ENCODE measurements around the gene KCNK4. TPM values are rescaled to one million over a fixed set of nuclear protein-coding genes. Genes with fewer than 3 reads are reported as not detected.

KCNK4 gene
- total RNA-seq, result not detected

DNA sequence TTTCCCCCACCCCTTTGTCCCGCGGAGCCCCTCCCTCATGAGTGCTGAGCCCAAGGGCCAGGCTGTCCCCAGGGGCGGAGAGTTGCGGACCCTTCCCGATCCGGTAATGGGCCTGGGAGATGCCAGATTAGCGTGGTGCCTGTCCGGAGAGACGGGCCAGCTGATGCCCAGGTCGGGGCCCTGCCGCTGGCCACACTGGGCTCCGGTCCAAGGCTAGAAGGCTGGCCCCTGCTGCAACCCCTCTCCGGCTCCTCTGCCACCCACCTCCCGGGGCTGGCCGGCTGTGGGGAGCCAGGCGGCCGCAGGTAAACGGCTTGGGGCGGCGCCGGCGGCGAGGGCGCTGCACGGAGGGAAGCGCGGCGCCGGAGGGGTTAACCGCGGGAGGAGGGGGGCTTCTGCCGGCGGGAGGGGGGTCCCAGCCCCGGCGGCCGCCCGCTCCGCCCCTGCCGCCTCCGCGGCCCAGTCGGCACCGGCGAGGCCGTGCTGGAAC, at the start of gene KCNK4:
TSS of gene KCNK4 (plus strand) at position 41 of the 490 bp plus-strand sequence. CDS start 1,717 bp downstream, outside the sequence.

DNA sequence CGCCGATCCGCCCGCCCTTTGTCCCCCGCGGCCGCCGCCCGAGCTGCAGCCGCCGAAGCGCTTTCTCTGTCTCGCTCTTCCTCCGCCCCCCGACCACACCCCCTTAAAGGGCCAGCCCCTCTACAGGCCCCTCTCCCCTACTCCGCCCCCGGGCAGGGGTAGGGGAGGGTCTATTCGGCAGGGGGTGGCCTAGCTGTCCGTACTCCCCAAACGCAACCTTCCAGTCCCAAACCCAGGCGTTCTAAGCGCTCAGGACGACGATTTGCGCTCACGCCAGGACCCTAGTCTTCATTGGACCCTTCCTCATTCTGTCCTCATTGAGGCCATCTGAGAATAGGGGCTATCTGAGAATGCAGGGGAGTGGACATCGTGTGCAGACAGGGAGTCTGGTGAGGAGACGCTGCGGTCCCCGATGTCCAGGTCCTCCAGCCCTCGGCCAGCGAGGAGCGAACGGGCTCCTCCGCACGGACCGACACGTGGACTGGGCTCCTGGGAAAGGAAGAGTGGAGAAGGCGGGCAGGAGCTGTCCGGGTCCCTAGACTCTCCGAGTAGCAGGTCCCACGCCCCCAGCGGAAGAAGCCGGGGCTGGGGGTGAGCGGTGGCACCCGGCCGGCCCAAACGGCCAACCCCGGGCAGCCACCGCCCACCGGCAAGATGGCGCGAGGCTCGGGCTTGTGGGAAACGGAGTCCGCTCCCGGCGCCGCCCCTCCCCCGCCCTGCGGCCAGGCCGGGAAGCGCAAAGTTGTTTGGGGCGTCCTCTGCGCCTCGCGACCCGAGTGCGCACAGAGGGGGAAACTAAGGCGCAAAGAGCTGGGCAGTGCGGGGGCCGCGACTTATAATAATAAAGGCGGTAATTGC, 44.0 kb upstream of the KCNK4 start, which contains the start of gene PPP1R14B:
TSS of gene PPP1R14B (minus strand) at position 73 of the 858 bp plus-strand sequence. CDS start 270 bp downstream, outside the sequence.

DNA sequence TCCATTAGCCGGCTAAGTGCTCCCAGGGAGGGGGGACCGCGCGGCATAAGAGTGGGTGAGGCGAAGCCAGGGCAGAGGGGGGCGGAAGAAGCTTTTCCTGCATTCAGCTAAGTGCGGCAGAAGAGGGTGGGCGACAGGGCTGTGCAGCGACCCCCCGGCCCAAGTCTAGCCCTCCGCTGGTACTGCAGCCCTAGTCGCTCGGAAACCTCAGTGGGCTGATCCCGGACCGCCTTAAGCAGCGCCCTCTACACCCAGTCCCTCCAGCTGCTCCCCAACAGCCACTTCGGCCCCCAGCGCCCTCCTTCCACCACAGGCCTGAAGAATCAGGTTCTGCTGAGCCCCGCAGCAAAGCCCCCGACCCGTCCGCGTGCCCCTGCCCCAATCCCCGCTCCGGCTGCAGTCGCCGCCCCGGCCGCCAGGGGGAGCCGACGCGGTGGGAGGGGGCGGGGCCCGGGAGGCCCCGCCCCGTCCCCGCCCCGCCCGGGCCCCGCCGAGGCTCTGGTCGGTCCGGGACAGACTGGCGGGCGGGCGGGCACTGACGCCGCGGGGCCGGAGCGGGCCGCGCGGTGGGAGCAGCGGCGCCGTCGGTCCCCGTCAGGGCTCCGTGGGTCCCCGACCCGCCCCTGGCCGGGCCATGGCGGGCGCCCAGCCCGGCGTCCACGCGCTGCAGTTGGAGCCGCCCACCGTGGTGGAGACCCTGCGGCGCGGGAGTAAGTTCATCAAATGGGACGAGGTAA, 39.9 kb upstream of the KCNK4 start, which contains the start of gene PLCB3:
TSS of gene PLCB3 (plus strand) at position 515 of the 737 bp plus-strand sequence. CDS start at position 635, 120 bp downstream.

DNA sequence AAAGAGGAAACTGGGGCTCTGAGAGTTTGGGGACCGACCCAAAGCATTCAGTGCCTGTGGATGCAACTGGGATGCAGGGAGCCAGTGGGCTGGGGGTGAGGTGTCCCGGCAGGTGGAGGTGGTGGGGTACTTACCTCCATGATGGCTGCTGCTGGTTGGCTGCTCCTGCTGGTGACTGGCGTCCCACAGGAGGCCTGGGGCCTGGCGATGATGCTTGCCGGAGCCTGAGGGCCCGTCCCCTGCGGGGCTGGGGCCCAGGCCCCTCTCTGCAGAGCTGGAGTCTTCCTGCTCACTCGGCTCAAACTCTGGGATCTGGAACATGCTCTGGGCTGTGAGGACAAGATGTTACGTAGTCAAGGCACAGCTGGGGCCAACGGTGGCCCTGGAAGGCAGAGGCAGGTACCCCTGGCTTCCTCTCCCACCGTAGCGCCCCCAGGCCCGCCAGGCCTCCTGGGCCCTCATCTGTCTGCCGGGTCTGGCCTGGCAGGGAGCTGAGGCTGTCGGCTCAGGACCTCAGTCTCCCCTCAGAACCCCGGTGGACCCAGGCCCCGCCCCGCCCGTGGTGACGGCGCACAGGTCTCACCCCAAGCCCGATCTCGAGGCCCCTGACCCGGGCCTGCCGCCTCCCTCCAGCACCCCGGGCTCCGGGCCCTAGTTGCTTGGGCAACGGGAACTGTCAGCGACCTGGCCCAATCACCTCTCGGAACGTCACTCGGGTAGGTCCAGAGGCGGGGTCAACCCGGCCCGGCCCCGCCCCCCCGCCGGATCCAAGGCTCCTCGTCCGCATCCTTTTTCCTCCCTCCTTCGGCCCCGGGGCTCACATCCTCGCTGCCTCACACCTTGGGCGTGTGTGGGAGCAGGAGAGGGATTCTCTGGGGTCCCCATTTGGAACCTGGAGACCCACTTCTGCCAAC, 6.8 kb upstream of the KCNK4 start, which contains the start of gene BAD:
TSS of gene BAD (minus strand) at position 618 of the 914 bp plus-strand sequence. CDS start at position 321, 297 bp downstream.

DNA sequence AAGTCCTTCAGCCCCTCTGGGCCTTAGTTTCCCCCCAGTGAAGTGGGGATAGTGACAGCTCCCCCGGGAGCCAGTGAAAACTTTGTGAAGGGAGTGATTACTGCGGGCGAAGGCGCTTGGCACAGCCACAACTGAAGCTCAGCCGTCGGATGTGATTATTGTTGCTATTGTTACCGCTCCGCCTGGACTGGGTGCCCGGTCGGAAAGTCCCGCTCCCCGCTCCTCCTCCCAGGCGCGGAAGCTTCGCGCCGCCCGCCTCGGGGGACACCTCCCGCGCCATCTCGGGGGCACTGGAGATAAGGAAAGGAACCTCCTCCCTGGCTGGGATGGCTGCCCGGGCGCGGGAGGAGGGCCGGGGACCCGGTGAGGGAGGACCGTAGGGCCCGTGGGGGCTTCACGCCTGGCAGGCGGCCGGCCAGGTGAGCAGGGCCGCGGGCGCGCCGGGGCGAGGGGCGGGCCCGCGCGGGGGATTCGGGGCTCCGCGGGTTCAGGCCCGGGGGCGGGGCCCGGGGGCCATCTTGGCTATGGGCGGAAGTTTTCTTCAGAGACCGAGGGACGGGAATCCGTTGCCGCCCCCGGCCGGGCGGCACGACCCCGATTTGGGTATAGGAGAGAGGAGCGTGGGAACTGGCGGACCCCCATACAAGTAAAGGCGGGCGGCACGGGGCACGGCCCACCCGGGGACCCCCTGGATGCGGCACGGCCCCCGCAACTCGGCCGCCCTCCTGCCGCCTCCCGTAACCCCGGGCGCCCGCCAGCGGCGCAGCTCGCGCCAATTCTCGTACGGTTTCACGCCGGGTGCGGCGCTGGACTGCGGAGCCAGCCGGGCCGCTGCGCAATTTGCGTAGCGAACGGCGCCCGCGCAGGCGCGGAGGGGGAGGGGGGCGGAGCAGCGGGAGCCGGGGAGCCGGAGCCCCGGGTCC, 5.9 kb upstream of the KCNK4 start, which contains the start of gene GPR137:
TSS of gene GPR137 (plus strand) at position 887 of the 923 bp plus-strand sequence. CDS start 677 bp downstream, outside the sequence.

DNA sequence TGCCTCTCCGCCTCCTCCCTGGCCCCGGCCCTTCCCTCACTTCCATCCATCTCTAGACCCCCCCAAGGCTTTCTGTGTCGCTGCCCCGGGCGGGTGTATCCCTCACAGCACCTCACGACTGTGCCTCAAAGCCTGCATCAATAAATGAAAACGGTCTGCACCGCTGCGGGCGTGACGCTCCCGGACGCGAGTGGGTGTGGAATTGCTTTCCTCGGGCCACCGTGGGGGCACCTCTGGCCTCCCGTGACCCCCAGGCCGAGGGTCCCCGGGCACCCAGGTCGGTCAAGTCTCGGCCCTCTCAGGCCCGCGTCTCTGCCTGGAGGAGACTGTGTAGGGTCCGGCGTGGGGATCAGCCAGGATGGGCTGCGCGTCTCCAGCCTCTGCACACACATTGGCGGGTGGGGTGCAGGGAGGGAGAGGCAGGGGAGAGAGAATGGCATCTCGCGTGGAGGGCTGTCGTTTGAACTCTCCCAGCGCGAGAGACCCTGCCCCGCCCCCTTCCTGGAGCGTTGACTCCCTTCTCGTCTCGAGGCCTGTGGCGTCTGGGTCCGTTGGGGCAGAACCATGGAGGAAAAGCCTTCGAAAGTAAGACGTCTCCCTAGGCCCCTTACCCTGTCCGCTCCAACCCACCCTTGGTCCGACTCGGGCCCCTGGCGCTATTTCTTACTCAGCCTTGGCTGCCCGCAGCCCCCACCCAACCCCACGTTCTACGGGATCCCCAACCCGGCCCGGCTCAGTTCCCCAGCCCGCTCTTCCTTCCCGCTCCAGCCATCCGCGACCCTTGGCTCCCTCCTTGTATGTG, 8.9 kb downstream of the KCNK4 start, which contains the start of gene CATSPERZ:
TSS of gene CATSPERZ (plus strand) at position 512 of the 802 bp plus-strand sequence. CDS start at position 565, 53 bp downstream.

DNA sequence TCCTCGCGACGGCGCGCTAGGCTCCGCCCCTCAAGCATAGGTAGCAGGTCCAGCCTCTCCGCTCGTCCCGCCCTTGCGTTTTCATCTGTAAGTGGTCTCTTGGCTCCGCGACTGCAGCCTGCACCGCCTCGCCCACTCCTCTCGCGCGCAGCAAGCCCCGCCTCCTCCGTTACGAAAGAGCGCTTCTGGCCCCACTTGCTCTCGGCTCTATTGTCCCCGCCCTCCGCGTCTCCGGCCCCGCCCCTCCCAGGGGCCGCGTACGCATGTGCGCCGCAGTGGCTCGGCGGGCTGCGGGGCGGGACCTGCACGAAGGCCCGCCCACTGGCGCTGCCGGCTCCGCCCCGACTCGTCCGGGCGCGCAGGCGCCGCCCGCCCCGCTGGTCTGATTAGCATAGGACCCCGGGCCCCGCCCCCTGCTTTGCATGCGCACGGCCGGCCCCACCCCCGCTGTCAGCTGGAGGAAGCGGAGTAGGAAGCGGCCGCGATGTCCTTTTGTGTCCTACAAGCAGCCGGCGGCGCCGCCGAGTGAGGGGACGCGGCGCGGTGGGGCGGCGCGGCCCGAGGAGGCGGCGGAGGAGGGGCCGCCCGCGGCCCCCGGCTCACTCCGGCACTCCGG, 14.1 kb downstream of the KCNK4 start, which contains the start of gene ESRRA:
TSS of gene ESRRA (plus strand) at position 450 of the 616 bp plus-strand sequence. CDS start 1,656 bp downstream, outside the sequence.

DNA sequence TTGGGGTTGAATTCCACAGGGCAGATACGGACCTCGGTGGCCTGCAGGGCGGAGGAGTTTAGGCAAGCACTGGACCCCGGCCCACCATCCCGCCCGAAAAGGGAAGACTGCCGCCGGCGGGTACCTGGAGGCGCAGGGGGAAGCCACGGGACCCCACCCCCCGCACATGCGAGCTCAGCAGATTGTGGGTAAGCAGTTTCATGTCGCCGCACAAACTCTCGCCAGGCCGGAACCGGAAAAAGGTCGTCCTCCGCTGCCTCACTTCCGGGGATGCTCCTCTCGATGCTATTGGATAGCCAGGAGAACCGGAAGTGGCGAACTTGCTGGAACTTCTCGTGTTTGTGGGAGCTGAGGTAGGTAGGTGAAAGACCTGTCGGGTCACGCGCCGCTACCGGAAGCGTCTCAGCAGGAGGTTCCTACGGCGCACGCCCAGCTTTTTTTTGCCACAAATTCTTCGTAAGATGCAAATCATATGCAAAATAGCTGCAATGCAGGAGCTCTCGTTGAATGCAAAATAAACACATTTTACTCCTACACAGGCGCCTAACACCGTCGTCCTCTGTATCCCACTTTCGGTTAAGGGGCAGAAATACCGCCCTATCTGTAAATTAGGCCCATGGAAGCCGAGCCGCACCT, 26.3 kb downstream of the KCNK4 start, which contains the start of gene TRMT112:
TSS of gene TRMT112 (minus strand) at position 235 of the 636 bp plus-strand sequence. CDS start at position 202, 33 bp downstream.

DNA sequence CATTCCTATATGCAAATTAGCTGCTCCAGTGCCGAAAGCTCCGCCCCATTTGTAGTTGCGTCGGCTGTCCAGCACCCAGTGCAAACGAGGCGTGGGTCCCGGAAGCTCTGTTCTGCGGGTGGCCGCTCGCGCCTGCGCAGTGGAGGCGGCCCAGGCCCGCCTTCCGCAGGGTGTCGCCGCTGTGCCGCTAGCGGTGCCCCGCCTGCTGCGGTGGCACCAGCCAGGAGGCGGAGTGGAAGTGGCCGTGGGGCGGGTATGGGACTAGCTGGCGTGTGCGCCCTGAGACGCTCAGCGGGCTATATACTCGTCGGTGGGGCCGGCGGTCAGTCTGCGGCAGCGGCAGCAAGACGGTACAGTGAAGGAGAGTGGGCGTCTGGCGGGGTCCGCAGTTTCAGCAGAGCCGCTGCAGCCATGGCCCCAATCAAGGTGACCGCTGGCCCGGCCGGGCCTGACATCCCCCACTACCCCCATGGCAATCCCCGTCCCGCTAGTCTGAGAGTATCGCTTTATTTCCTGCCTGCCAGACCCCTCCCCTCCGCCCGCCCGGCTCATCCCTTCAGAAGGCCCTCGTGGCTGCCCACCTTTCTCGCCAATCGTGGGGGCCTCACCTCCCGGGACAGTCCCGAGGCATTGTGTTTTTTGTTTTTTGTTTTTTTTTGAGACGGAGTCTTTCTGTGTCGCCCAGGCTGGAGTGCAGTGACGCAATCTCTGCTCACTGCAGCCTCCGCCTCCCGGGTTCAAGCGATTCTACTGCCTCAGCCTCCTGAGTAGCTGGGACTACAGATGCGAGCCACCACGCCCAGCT, 27.1 kb downstream of the KCNK4 start, which contains the start of gene PRDX5:
TSS of gene PRDX5 (plus strand) at position 161 of the 805 bp plus-strand sequence. CDS start at position 256, 95 bp downstream.

DNA sequence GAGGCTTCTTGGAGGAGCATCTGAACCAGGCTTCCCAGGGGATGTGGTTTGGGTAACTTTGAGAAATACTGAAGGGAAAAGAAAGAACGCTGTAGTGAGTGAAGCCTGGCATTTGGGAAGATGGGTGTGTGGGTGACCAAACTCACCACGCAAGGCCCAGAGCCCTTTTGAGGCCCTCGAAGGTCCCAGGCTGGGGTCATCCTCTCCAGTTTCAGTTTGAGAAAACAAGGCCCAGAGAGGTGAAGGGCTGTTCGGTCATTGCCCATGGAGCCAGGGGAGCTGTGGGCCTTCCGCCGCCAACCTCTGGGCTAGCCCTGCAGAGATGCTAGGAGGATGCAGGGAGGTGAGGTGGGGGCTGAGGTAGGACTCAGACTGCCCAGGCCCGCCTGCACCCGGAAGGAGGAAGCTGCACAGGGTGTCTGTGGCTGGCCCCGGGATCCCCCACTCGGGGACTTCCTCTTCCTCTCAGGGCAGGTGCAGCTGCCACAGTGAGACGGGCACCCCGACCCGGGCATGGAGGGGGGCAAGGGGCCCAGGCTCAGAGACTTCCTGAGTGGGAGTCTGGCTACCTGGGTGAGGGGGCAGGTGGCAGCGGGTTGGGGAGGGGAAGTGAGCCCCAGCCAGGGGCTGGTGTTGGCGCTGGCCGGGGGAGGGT, 48.8 kb downstream of the KCNK4 start, which contains the start of gene CCDC88B:
TSS of gene CCDC88B (plus strand) at position 451 of the 655 bp plus-strand sequence. CDS start at position 514, 63 bp downstream.

Small RNA genes lying within 50 kb of the gene (small RNA-seq; reads per million reads assigned to genes)
- gene MIR7155 (ENCODE audit: low replicate concordance) (0.07 reads per million), gene RF00019 (ENCODE audit: low replicate concordance) (not detected)

Other genes with a start within 250 kb of the KCNK4 start
- 36.0 TPM for gene MACROD1, start 125.2 kb upstream of the KCNK4 start, total RNA-seq
- gene STIP1, start 105.1 kb upstream of the KCNK4 start, total RNA-seq, result 114 TPM
- gene FERMT3, start 84.6 kb upstream of the KCNK4 start, total RNA-seq, result 13.4 TPM
- gene TRPT1, start 65.1 kb upstream of the KCNK4 start, total RNA-seq, result 35.5 TPM
- 51.3 TPM for gene NUDT22, start 65.0 kb upstream of the KCNK4 start, total RNA-seq
- 28.6 TPM for gene DNAJC4, start 60.8 kb upstream of the KCNK4 start, total RNA-seq
- 50.6 TPM for gene VEGFB, start 56.7 kb upstream of the KCNK4 start, total RNA-seq
- 104 TPM for gene FKBP2, start 50.2 kb upstream of the KCNK4 start, total RNA-seq
- gene PPP1R14B, start 44.4 kb upstream of the KCNK4 start, total RNA-seq, result 48.6 TPM
- 16.9 TPM for gene PLCB3, start 39.8 kb upstream of the KCNK4 start, total RNA-seq
- 101 TPM for gene BAD, start 6.6 kb upstream of the KCNK4 start, total RNA-seq
- 13.6 TPM for gene GPR137, start 5.5 kb upstream of the KCNK4 start, total RNA-seq
- not detected for gene CATSPERZ, start 9.1 kb downstream of the KCNK4 start, total RNA-seq
- 29.7 TPM for gene ESRRA, start 14.2 kb downstream of the KCNK4 start, total RNA-seq
- gene TRMT112, start 26.3 kb downstream of the KCNK4 start, total RNA-seq, result 194 TPM
- gene PRDX5, start 26.8 kb downstream of the KCNK4 start, total RNA-seq, result 138 TPM
- gene CCDC88B, start 48.9 kb downstream of the KCNK4 start, total RNA-seq, result 10.8 TPM
- gene RPS6KA4, start 67.9 kb downstream of the KCNK4 start, total RNA-seq, result 16.8 TPM

Measured in metanephros (tissue), 2 donors.